Measurements from ENCODE around the gene ARHGAP29. TPM values are rescaled to one million over a fixed set of nuclear protein-coding genes. Genes with fewer than 3 reads are reported as not detected.

ARHGAP29 gene
- total RNA-seq, 4 donors from 2014 or later: 1.4 to 30.5 (median 5.6) TPM

DNA sequence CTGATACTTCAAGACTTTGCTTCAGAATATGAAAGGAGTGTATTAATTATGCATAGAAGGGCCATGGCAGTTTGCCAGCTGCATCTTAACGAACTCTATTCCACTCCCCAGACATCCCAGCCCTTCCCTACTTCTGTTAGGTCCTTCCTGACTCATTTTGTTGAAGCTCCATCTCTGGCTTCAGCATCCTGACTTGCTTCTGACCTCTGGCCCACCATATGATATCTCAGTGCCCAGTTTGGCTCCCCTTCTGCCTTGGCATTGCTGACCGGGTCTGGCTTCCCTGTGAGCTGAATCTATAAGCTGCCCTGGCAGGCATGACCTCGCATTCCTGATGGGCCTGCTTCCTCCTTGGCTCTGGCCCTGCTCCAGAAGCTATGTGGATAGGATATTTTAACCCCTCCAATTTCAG lies 27.6 kb upstream of the ARHGAP29 start:
- no peaks in the 10 kb centered on the region for H3K27me3 ChIP-seq
- WGBS, 2 donors: 16 to 27% methylated on average over 3 of the region's 3 CpGs
- no peaks in the 10 kb centered on the region for H3K36me3 ChIP-seq
- intact Hi-C loops (cut with DNase I): no loop called here
- no peak overlapping the region for H3K4me3 ChIP-seq
- TF ChIP-seq, protein P1, sequence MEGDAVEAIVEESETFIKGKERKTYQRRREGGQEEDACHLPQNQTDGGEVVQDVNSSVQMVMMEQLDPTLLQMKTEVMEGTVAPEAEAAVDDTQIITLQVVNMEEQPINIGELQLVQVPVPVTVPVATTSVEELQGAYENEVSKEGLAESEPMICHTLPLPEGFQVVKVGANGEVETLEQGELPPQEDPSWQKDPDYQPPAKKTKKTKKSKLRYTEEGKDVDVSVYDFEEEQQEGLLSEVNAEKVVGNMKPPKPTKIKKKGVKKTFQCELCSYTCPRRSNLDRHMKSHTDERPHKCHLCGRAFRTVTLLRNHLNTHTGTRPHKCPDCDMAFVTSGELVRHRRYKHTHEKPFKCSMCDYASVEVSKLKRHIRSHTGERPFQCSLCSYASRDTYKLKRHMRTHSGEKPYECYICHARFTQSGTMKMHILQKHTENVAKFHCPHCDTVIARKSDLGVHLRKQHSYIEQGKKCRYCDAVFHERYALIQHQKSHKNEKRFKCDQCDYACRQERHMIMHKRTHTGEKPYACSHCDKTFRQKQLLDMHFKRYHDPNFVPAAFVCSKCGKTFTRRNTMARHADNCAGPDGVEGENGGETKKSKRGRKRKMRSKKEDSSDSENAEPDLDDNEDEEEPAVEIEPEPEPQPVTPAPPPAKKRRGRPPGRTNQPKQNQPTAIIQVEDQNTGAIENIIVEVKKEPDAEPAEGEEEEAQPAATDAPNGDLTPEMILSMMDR (IDR thresholded peaks at IDR 0.05): no peak
- TF ChIP-seq POLR2A (IDR thresholded peaks at IDR 0.05): no peak
- DNase-seq: no peak
- H3K27ac ChIP-seq: no peak overlapping the region
- H3K4me1 ChIP-seq: peaks cover 0 to 17% (median 0%) of the 10 kb centered on the region in 3 donors
- no peaks in the 10 kb centered on the region for H3K9me3 ChIP-seq

DNA sequence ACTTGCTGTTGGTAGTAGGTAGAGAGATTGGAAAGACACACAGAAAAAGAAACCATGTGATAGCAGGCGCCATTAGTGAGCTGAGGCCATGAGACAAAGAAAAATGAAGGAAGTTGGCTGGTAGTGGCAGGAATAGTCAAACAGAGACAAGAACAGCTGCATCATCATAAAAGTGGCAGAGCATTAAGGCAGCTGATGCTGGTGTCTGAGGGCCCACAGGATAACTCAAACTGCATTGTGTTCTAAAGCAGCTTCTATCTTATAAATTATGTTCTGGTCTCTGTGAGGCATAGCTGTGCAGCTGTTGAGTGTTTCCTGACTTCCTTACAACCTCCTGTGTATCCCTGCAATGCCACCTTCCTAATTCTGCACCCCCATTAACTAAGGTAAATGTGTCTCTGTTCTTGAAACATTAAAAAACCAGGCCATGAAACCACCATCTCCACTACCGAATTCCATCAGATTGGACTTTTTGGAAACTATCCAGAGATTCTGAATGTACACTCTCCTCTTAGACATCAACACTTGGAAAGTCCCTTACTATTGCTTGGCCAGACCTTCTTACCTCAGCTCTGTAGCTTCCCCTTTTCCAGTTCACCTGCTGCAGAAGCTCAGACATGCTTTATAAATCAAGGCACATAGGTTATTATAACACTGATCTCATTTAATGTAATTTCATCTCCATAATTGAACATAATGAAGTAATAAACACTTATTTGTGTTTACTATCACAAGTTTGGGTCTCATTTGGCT lies 23.4 kb upstream of the ARHGAP29 start:
- H3K36me3 ChIP-seq: no peaks in the 10 kb centered on the region

DNA sequence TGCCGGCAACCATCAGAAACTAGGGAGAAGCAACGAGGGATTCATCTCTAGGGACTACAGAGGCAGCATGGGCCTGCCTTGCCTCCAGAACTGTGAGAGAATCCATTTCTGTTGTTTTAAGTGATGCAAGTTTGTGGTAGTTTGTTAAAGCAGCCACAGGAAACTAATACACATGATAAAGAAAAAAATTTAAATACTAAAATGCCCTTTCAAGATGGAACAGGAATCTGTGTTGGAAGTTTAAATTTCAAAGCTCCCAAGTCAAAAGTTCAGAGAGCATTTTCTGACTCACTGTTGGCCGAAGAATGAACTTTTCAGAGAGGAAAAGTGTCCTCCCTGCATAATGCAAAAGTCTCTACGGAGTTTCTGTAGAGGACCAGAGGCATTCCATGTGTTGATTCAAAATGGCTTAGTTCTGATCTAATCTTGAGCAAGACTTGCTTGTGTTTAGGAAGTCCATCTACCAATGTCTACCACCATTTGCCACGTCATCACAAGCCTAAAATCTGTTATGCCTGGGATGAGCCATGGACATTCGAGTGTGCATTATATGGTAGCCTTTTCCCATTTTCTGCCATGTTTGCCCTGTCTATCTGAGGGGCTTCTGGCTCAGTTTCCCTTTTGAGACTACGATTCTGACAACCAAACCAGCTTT lies 22.4 kb upstream of the ARHGAP29 start:
- WGBS, 2 donors: 75 to 77% methylated on average over 7 of the region's 7 CpGs
- H3K4me1 ChIP-seq: peaks cover 0 to 16% (median 3%) of the 10 kb centered on the region in 3 donors
- TF ChIP-seq, protein P1 (IDR thresholded peaks at IDR 0.05): no peak
- TF ChIP-seq POLR2A (IDR thresholded peaks at IDR 0.05): no peak
- no peaks in the 10 kb centered on the region for H3K9me3 ChIP-seq
- no peak for DNase-seq
- no peaks in the 10 kb centered on the region for H3K36me3 ChIP-seq
- H3K27me3 ChIP-seq: no peaks in the 10 kb centered on the region
- no peak overlapping the region for H3K4me3 ChIP-seq
- peak overlapping the region in 1 of 4 donors; percentile 64 for H3K27ac ChIP-seq
- intact Hi-C loops (cut with DNase I): no loop called here

More for the DNA sequence above, 23.4 kb upstream of the ARHGAP29 start:
- intact Hi-C loops (cut with DNase I): no loop called here
- no peak overlapping the region for H3K4me3 ChIP-seq
- 94 to 96% methylated on average over 2 of the region's 2 CpGs for WGBS, 2 donors
- TF ChIP-seq, protein P1 (IDR thresholded peaks at IDR 0.05): no peak
- no peak for TF ChIP-seq POLR2A (IDR thresholded peaks at IDR 0.05)
- no peaks in the 10 kb centered on the region for H3K27me3 ChIP-seq
- no peak for DNase-seq
- no peaks in the 10 kb centered on the region for H3K9me3 ChIP-seq
- H3K27ac ChIP-seq: no peak overlapping the region
- peaks cover 0 to 26% (median 3%) of the 10 kb centered on the region in 3 donors for H3K4me1 ChIP-seq

DNA sequence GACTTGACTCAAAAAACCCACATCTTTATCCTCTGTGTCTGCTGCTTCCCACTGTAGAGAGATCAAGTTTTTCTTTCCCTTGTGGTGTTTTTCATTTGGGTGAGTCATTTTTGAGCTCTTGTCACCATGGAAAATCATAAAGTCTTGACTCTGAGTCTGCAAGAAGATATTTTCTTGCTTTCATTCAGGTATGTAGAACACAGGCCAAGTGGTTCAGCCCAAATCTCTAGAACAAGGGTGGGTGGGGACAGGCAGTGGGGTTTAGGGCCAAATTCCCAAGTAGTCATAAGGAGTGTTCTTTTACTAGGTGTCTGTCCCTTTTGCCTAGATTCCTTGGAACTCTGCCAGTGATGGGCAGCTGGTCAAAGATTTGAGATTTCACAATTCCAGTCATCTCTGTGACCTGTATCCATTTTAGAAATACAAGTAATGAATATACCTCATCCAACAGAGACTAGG lies 21.5 kb upstream of the ARHGAP29 start:
- intact Hi-C loops (cut with DNase I): no loop called here
- H3K27me3 ChIP-seq: no peaks in the 10 kb centered on the region
- TF ChIP-seq, protein P1 (IDR thresholded peaks at IDR 0.05): no peak
- TF ChIP-seq POLR2A (IDR thresholded peaks at IDR 0.05): no peak
- H3K36me3 ChIP-seq: no peaks in the 10 kb centered on the region
- no peak overlapping the region for H3K4me3 ChIP-seq
- H3K9me3 ChIP-seq: no peaks in the 10 kb centered on the region
- H3K27ac ChIP-seq: peak overlapping the region in 3 of 4 donors; percentile 31 to 64 (median 33)
- peaks cover 0 to 14% (median 3%) of the 10 kb centered on the region in 3 donors for H3K4me1 ChIP-seq
- DNase-seq: no peak

DNA sequence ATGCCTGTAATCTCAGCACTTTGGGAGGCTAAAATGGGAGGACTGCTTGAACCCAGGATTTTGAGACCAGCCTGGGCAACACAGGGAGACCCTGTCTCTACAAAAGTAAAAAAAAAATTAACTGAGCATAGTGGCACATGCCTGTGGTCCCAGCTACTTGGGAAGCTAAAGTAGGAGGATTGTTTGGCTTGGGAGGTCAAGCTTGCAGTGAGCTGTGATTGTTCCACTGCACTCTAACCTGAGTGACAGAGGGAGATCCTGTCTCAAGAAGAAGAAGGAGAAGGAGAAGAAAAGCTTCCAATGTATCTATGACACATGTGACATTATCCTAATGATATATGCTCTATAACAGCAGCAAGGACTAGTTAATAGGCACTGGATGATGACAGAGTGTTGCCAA lies 20.1 kb upstream of the ARHGAP29 start:
- DNase-seq: no peak
- no peaks in the 10 kb centered on the region for H3K36me3 ChIP-seq
- TF ChIP-seq, protein P1 (IDR thresholded peaks at IDR 0.05): no peak
- no peak for TF ChIP-seq POLR2A (IDR thresholded peaks at IDR 0.05)
- H3K9me3 ChIP-seq: no peaks in the 10 kb centered on the region
- H3K4me1 ChIP-seq: peaks cover 0 to 14% (median 3%) of the 10 kb centered on the region in 3 donors
- no peak overlapping the region for H3K4me3 ChIP-seq
- H3K27me3 ChIP-seq: no peaks in the 10 kb centered on the region
- intact Hi-C loops (cut with DNase I): no loop called here
- H3K27ac ChIP-seq: no peak overlapping the region
